KG1 (cell line): ENCODE measurements around the gene ZNF845.
"Not testable (repeated sequence)": the region's sequence is repeated elsewhere in the genome, so short reads cannot be mapped to it uniquely, and the experiment has no call there.

Experiments
- DNase-seq: peaks from one replicate; lab custom pipeline; 2025; lab: John Stamatoyannopoulos, UW

The ZNF845 gene

DNA sequence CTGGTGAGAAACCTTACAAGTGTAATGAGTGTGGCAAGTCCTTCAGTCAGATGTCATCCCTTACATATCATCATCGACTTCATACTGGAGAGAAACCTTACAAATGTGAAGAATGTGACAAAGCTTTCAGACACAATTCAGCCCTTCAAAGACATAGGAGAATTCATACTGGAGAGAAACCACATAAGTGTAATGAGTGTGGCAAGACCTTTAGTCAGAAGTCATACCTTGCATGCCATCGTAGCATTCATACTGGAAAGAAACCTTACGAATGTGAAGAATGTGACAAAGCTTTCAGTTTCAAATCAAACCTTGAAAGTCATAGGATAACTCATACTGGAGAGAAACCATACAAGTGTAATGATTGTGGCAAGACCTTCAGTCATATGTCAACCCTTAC, 47.8 kb downstream of the ZNF845 start:
- DNase-seq, result no peak

GRCh38 chr19:53388168-53388567, 54.6 kb downstream of the ZNF845 start:
- DNase-seq, result no peak

DNA sequence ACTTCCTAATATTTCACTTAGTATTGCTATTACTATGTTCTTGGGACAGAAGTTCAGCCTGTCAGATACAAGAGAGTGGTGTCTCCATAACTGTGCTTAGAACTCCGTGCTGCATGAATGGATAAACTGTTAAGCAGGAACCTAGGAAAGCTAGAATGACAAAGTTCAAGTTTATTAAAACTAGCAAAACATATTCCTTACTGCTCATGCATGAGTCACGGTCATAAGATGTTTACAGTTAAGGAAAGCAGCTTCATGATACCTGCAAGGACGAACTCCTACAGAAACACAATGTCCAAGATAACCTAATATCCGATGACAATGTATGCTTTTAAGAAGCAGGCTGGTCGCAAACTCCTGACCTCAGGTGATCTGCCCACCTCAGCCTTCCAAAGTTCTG, 55.4 kb downstream of the ZNF845 start:
- DNase-seq, result no peak

GRCh38 chr19:53389571-53389970, 56.0 kb downstream of the ZNF845 start:
- DNase-seq, result no peak

DNA sequence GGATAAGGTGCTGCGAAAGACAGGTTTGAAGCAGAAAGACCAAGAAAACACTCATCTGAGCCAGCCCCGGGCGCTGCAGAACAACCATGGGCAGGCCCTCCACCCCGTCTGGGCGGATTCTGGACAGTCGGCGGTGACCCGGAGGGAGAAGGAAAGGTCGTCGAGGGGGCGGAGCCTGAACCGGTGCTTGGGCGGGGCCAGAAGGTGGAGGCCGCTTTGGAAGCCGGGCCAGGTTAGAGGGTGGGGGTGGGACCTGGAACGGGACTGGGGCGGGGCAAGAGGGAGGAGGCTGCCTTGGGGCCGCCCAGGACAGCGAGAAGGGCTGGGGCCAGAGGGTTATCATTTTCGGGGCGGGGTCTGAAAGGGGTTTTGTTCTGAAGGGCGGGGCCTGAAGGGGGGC, 56.4 kb downstream of the ZNF845 start:
- no peak for DNase-seq

DNA sequence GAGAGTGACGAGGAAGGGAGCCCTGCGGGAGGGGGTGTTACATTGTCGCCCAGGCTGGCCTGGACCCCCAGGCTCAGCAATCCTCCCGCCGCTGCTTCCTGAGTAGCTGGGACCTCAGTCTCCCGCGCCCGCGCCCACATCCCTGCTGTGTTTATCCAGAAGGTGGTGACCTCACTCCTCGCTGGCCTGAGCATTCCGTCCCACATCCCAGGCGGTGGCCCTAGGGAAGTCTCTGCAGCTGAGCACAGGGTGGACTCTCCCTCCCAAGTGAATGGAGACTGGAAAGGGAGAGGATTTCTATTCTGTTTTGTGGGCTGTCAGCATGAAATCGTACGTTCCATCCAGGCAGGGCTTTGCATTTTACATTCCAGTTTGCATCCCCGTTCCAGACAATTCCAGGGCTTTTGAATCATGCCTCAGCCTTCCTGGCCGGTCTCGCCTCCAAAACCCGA, 61.0 kb downstream of the ZNF845 start:
- DNase-seq, result no peak

- peak; percentile 81 for DNase-seq
Measured at GRCh38 chr19:53394974-53395839, 61.7 kb downstream of the ZNF845 start, which contains the start of gene ZNF765. TSS of gene ZNF765 (plus strand) at chr19:53395149. CDS start at chr19:53398016, 2,867 bp downstream.

GRCh38 chr19:53395840-53396524, 62.4 kb downstream of the ZNF845 start:
- not testable (repeated sequence) for DNase-seq

GRCh38 chr19:53396525-53396868, 62.9 kb downstream of the ZNF845 start:
- DNase-seq, result no peak

GRCh38 chr19:53397918-53398317, 64.4 kb downstream of the ZNF845 start:
- not testable (repeated sequence) for DNase-seq
